Panc1 (cell line): ENCODE data around the gene FARS2. TPM values are rescaled to one million over a fixed set of nuclear protein-coding genes. Genes with fewer than 3 reads are reported as not detected.

Experiments used
- ATAC-seq: fragments of 200-7000 bp; cut with Tn5 transposase; 2 replicates; pipeline ENCODE4 v1.9.1; 2020; ENCODE audit warnings: mild to moderate bottlenecking, moderate library complexity
- BruUV-seq: library from RNA; stranded (reverse); fragments of 400-500 nt; replicated peaks from 2 replicates; lab custom pipeline; 2021; lab: Mats Ljungman, UMichigan
- CTCF ChIA-PET: fragments of 300-600 bp; sonication (Branson Sonifier 250); formaldehyde crosslinking; loops from one replicate; lab custom pipeline; 2022; ENCODE audit warnings: antibody characterized with exemption; lab: Charles Lee
- POLR2A ChIA-PET: fragments of 300-600 bp; sonication (Branson Sonifier 250); formaldehyde crosslinking; loops from one replicate; lab custom pipeline; 2022; ENCODE audit warnings: antibody characterized with exemption; lab: Charles Lee
- DNase-seq: peaks from one replicate; pipeline ENCODE4 v3.0.0-alpha.2; 2010; ENCODE audit warnings: low read depth, low spot score
- H3K27ac ChIP-seq: 2 replicates; pipeline ENCODE4 v1.5.1; 2011; ENCODE audit warnings: mild to moderate bottlenecking, low read length, inconsistent platforms
- H3K27me3 ChIP-seq: fragments of 200-500 bp; sonication (Bioruptor generic); 2 replicates; pipeline ENCODE4 v1.6.0; 2014; ENCODE audit warnings: low read length, inconsistent platforms; ENCODE audit not compliant: control insufficient read depth, insufficient read depth
- H3K36me3 ChIP-seq: fragments of 200-500 bp; sonication (Bioruptor generic); 2 replicates; pipeline ENCODE4 v1.5.1; 2014; ENCODE audit warnings: inconsistent platforms, mild to moderate bottlenecking, low read length, moderate library complexity; ENCODE audit not compliant: control insufficient read depth, insufficient read depth
- H3K4me1 ChIP-seq: 2 replicates; pipeline ENCODE4 v1.5.1; 2011; ENCODE audit warnings: inconsistent platforms, mild to moderate bottlenecking, low read length, moderate library complexity; ENCODE audit not compliant: control insufficient read depth, insufficient read depth
- H3K4me3 ChIP-seq, 2 experiments: 2 replicates each; pipeline ENCODE4 v1.5.1; 2011 to 2012; ENCODE audit warnings: low read depth in 2 of 2, low read length in 2 of 2, mild to moderate bottlenecking in 2 of 2, inconsistent platforms in 1 of 2, moderate library complexity in 1 of 2
- H3K9me3 ChIP-seq: fragments of 200-500 bp; sonication (Bioruptor generic); 2 replicates; pipeline ENCODE4 v1.5.1; 2014; ENCODE audit warnings: low read depth, mild to moderate bottlenecking, inconsistent platforms, low read length, moderate library complexity; ENCODE audit not compliant: control insufficient read depth, insufficient read depth
- POLR2AphosphoS5 ChIP-seq: IDR thresholded peaks from 2 replicates; pipeline ENCODE4 v1.6.1; 2012; ENCODE audit warnings: mild to moderate bottlenecking, low read depth, low read length, moderate library complexity
- SIN3A ChIP-seq: IDR thresholded peaks from 2 replicates; pipeline ENCODE4 v1.6.1; 2012; ENCODE audit warnings: low read depth, mild to moderate bottlenecking, low read length, moderate library complexity, borderline replicate concordance; ENCODE audit not compliant: insufficient read depth
- TCF7L2 ChIP-seq: IDR thresholded peaks from 2 replicates; pipeline ENCODE4 v1.6.1; 2011; ENCODE audit warnings: mild to moderate bottlenecking, low read depth, low read length, inconsistent platforms
- in situ Hi-C: cut with HindIII; loops from 2 replicates; pipeline ENCODE4 v1.10.0; 2016; ENCODE audit warnings: low sequenced_read_pairs, low pct_unique_long_range_greater_than_20kb
- intact Hi-C: fragments of 100-400 bp; cut with micrococcal nuclease; formaldehyde crosslinking; loops from one replicate; pipeline ENCODE4 v1.10.0; 2022; ENCODE audit not compliant: unreplicated experiment
- total RNA-seq: library from RNA; stranded (reverse); gene quantifications from one replicate; pipeline ENCODE4 v1.2.1, GENCODE V29; 2021; ENCODE audit not compliant: unreplicated experiment
- TF ChIP-seq, protein P1 (sequence below): fragments of 450-650 bp; IDR thresholded peaks from 2 replicates; pipeline ENCODE4 v1.5.1; 2017; ENCODE audit warnings: mild to moderate bottlenecking
- TF ChIP-seq, protein P2 (sequence below), 2 experiments: IDR thresholded peaks; 2 replicates each; pipeline ENCODE4 v1.6.1; 2011 to 2012; ENCODE audit warnings: low read depth in 2 of 2, control low read depth in 1 of 2, low read length in 1 of 2, mild to moderate bottlenecking in 1 of 2, moderate library complexity in 1 of 2; ENCODE audit not compliant: insufficient read depth in 1 of 2

Gene FARS2
- total RNA-seq, 1 experiment from 2014 or later, result 12.8 TPM

DNA sequence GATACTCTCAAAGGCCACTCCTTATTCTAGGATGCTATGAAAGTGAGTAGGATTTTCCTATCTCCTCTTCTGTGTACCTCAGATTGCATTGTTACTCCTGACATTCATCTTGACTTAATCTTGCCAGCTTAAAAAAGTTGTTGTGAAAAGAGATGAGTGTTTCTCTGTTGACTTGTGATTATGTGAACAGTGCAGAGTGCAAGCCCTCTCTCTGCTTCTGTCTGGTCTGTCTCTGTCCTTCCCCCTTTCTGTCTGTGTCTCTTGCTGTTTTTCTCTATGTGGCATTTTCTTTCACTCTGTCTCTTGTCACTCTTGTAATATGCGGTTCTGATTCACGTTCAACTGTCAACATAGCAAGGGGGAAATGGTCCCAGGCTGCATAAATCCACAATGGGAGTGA is 306.6 kb downstream of the FARS2 start:
- ATAC-seq (no peak), DNase-seq (no peak)
- Histone ChIP-seq H3K27ac (no peak overlapping the region), H3K4me3 (no peak overlapping the region), H3K36me3 (no peaks in the 10 kb centered on the region), H3K9me3 (no peaks in the 10 kb centered on the region), H3K4me1 (no peaks in the 10 kb centered on the region), H3K27me3 (no peaks in the 10 kb centered on the region)
- in situ Hi-C loops (no loop called here), intact Hi-C loops (no loop called here)
- no peak for TF ChIP-seq POLR2AphosphoS5
- no peak for TF ChIP-seq SIN3A
- no peak for TF ChIP-seq TCF7L2
- TF ChIP-seq, protein P1, sequence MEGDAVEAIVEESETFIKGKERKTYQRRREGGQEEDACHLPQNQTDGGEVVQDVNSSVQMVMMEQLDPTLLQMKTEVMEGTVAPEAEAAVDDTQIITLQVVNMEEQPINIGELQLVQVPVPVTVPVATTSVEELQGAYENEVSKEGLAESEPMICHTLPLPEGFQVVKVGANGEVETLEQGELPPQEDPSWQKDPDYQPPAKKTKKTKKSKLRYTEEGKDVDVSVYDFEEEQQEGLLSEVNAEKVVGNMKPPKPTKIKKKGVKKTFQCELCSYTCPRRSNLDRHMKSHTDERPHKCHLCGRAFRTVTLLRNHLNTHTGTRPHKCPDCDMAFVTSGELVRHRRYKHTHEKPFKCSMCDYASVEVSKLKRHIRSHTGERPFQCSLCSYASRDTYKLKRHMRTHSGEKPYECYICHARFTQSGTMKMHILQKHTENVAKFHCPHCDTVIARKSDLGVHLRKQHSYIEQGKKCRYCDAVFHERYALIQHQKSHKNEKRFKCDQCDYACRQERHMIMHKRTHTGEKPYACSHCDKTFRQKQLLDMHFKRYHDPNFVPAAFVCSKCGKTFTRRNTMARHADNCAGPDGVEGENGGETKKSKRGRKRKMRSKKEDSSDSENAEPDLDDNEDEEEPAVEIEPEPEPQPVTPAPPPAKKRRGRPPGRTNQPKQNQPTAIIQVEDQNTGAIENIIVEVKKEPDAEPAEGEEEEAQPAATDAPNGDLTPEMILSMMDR, result no peak
- TF ChIP-seq, protein P2, sequence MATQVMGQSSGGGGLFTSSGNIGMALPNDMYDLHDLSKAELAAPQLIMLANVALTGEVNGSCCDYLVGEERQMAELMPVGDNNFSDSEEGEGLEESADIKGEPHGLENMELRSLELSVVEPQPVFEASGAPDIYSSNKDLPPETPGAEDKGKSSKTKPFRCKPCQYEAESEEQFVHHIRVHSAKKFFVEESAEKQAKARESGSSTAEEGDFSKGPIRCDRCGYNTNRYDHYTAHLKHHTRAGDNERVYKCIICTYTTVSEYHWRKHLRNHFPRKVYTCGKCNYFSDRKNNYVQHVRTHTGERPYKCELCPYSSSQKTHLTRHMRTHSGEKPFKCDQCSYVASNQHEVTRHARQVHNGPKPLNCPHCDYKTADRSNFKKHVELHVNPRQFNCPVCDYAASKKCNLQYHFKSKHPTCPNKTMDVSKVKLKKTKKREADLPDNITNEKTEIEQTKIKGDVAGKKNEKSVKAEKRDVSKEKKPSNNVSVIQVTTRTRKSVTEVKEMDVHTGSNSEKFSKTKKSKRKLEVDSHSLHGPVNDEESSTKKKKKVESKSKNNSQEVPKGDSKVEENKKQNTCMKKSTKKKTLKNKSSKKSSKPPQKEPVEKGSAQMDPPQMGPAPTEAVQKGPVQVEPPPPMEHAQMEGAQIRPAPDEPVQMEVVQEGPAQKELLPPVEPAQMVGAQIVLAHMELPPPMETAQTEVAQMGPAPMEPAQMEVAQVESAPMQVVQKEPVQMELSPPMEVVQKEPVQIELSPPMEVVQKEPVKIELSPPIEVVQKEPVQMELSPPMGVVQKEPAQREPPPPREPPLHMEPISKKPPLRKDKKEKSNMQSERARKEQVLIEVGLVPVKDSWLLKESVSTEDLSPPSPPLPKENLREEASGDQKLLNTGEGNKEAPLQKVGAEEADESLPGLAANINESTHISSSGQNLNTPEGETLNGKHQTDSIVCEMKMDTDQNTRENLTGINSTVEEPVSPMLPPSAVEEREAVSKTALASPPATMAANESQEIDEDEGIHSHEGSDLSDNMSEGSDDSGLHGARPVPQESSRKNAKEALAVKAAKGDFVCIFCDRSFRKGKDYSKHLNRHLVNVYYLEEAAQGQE (IDR thresholded peaks at IDR 0.05; ENCODE audit: insufficient read depth in 1 of 2, low read depth in 2 of 2, low read length in 1 of 2), result no peak
- ChIA-PET POLR2A (interaction anchor here (0.6 kb wide), 2 partner anchors 55 to 114 kb away, joined by 3 to 6 read pairs; no protein-coding TSS in a partner anchor), CTCF (no interaction called here)
- no TSS peak for BruUV-seq

DNA sequence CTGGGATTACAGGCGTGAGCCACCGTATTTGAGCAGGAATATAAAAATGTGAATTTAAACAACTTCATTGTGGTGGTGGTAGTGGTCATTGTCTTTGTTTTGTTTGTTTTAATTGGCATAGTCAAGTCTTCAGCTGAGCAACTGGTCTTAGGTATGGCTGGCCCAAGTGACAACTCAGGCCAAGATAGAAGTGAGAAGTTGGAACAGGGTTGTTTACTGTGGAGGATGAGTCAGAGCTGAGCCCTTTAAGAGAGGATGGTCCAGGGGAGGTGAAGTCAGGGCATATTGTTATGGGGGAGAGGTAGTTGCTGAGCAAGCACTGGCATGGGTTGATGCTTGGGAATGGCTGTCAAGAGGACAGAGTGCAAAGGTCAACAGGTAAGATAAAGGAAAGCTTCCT is 308.2 kb downstream of the FARS2 start:
- ChIA-PET CTCF (interaction anchor here (0.7 kb wide), 1 partner anchor 43 kb away, joined by 3 read pairs; no protein-coding TSS in a partner anchor), POLR2A (no interaction called here)
- H3K4me3 ChIP-seq, result no peak overlapping the region
- intact Hi-C loops (no loop called here), in situ Hi-C loops (no loop called here)
- H3K4me1 ChIP-seq, result no peaks in the 10 kb centered on the region
- BruUV-seq, result no TSS peak
- no peaks in the 10 kb centered on the region for H3K27me3 ChIP-seq
- DNase-seq (no peak), ATAC-seq (no peak)
- no peak overlapping the region for H3K27ac ChIP-seq
- H3K9me3 ChIP-seq, result no peaks in the 10 kb centered on the region
- no peaks in the 10 kb centered on the region for H3K36me3 ChIP-seq
- TF ChIP-seq, protein P2 (IDR thresholded peaks at IDR 0.05; ENCODE audit: insufficient read depth in 1 of 2, low read depth in 2 of 2, low read length in 1 of 2), result no peak
- TF ChIP-seq, protein P1, result no peak
- no peak for TF ChIP-seq SIN3A
- no peak for TF ChIP-seq POLR2AphosphoS5
- TF ChIP-seq TCF7L2, result no peak
